IPS-15b (cell line): ENCODE measurements around the gene GGT6.
A peak's percentile ranks its signal among the peaks of the same experiment; 100 is the strongest.

Experiments used
- H3K27me3 ChIP-seq: one replicate; pipeline ENCODE4 v1.6.1; 2013; ENCODE audit warnings: low read length; ENCODE audit not compliant: control insufficient read depth, insufficient read depth
- H3K36me3 ChIP-seq: one replicate; pipeline ENCODE4 v1.6.1; 2013; ENCODE audit warnings: low read length; ENCODE audit not compliant: control insufficient read depth, insufficient read depth
- H3K4me1 ChIP-seq: one replicate; pipeline ENCODE4 v1.6.1; 2013; ENCODE audit warnings: mild to moderate bottlenecking, low read length; ENCODE audit not compliant: control insufficient read depth, insufficient read depth
- H3K4me3 ChIP-seq: one replicate; pipeline ENCODE4 v1.5.1; 2013; ENCODE audit warnings: low read depth, low read length
- H3K9ac ChIP-seq: one replicate; pipeline ENCODE4 v1.6.1; 2013; ENCODE audit warnings: low read depth, mild to moderate bottlenecking, low read length
- H3K9me3 ChIP-seq: one replicate; pipeline ENCODE4 v1.6.1; 2013; ENCODE audit warnings: mild to moderate bottlenecking, low read length; ENCODE audit not compliant: control insufficient read depth, insufficient read depth

Gene GGT6

GRCh38 chr17:4556996-4557395, 3.4 kb downstream of the GGT6 start:
- Histone ChIP-seq H3K9me3 (no peaks in the 10 kb centered on the region), H3K4me1 (peaks cover 6% of the 10 kb centered on the region), H3K27me3 (no peaks in the 10 kb centered on the region), H3K4me3 (no peak overlapping the region), H3K36me3 (peaks cover 12% of the 10 kb centered on the region), H3K9ac (no peak overlapping the region)

GRCh38 chr17:4555873-4556759, 4.3 kb downstream of the GGT6 start:
- peaks cover 6% of the 10 kb centered on the region for H3K4me1 ChIP-seq
- peaks cover 20% of the 10 kb centered on the region for H3K36me3 ChIP-seq
- peak overlapping the region; percentile 85 for H3K9ac ChIP-seq
- H3K4me3 ChIP-seq: peak overlapping the region; percentile 94
- no peaks in the 10 kb centered on the region for H3K9me3 ChIP-seq
- H3K27me3 ChIP-seq: no peaks in the 10 kb centered on the region

GRCh38 chr17:4554997-4555799, 5.2 kb downstream of the GGT6 start, which contains the start of gene MYBBP1A:
Gene MYBBP1A, minus strand, starts transcription at chr17:4555384. Its CDS starts 60 bp downstream, at chr17:4555324.
- peak within 1 kb of the TSS; percentile 85 for H3K9ac ChIP-seq
- H3K9me3 ChIP-seq: no peaks in the 10 kb centered on the region
- peaks cover 6% of the 10 kb centered on the region for H3K4me1 ChIP-seq
- H3K4me3 ChIP-seq: peak within 1 kb of the TSS; percentile 94
- H3K36me3 ChIP-seq: peaks cover 29% of the 10 kb centered on the region
- no peaks in the 10 kb centered on the region for H3K27me3 ChIP-seq

GRCh38 chr17:4554441-4554996, 5.9 kb downstream of the GGT6 start:
- peaks cover 6% of the 10 kb centered on the region for H3K4me1 ChIP-seq
- peak overlapping the region; percentile 85 for H3K9ac ChIP-seq
- H3K9me3 ChIP-seq: no peaks in the 10 kb centered on the region
- H3K36me3 ChIP-seq: peaks cover 36% of the 10 kb centered on the region
- no peaks in the 10 kb centered on the region for H3K27me3 ChIP-seq
- H3K4me3 ChIP-seq: peak overlapping the region; percentile 94

GRCh38 chr17:4553669-4554068, 6.7 kb downstream of the GGT6 start:
- H3K4me1 ChIP-seq: peaks cover 6% of the 10 kb centered on the region
- no peaks in the 10 kb centered on the region for H3K27me3 ChIP-seq
- peak overlapping the region; percentile 47 for H3K9ac ChIP-seq
- peaks cover 43% of the 10 kb centered on the region for H3K36me3 ChIP-seq
- no peaks in the 10 kb centered on the region for H3K9me3 ChIP-seq
- H3K4me3 ChIP-seq: peak overlapping the region; percentile 94

- H3K36me3 ChIP-seq: peaks cover 61% of the 10 kb centered on the region
Observed at GRCh38 chr17:4551796-4552525, 8.4 kb downstream of the GGT6 start.

GRCh38 chr17:4551141-4551540, 9.2 kb downstream of the GGT6 start:
- Histone ChIP-seq H3K9ac (no peak overlapping the region), H3K36me3 (peaks cover 65% of the 10 kb centered on the region), H3K9me3 (no peaks in the 10 kb centered on the region), H3K27me3 (no peaks in the 10 kb centered on the region), H3K4me3 (no peak overlapping the region), H3K4me1 (peaks cover 3% of the 10 kb centered on the region)

More at GRCh38 chr17:4551796-4552525, 8.4 kb downstream of the GGT6 start:
- Histone ChIP-seq H3K4me3 (no peak overlapping the region), H3K9ac (no peak overlapping the region), H3K9me3 (no peaks in the 10 kb centered on the region), H3K27me3 (no peaks in the 10 kb centered on the region), H3K4me1 (peaks cover 6% of the 10 kb centered on the region)

GRCh38 chr17:4550534-4551039, 9.8 kb downstream of the GGT6 start:
- Histone ChIP-seq H3K9me3 (no peaks in the 10 kb centered on the region), H3K9ac (no peak overlapping the region), H3K4me1 (no peaks in the 10 kb centered on the region), H3K4me3 (no peak overlapping the region), H3K27me3 (no peaks in the 10 kb centered on the region), H3K36me3 (peaks cover 69% of the 10 kb centered on the region)

- no peaks in the 10 kb centered on the region for H3K9me3 ChIP-seq
- H3K4me1 ChIP-seq: no peaks in the 10 kb centered on the region
- no peaks in the 10 kb centered on the region for H3K27me3 ChIP-seq
- H3K9ac ChIP-seq: no peak overlapping the region
- peaks cover 76% of the 10 kb centered on the region for H3K36me3 ChIP-seq
- H3K4me3 ChIP-seq: no peak overlapping the region
Observed at GRCh38 chr17:4549781-4550533, 10.4 kb downstream of the GGT6 start.

GRCh38 chr17:4548721-4549531, 11.5 kb downstream of the GGT6 start:
- no peak overlapping the region for H3K9ac ChIP-seq

More at GRCh38 chr17:4548721-4549531, 11.5 kb downstream of the GGT6 start:
- H3K4me1 ChIP-seq: no peaks in the 10 kb centered on the region
- H3K36me3 ChIP-seq: peaks cover 85% of the 10 kb centered on the region
- no peak overlapping the region for H3K4me3 ChIP-seq
- H3K9me3 ChIP-seq: no peaks in the 10 kb centered on the region
- H3K27me3 ChIP-seq: no peaks in the 10 kb centered on the region
